Forelimb muscle (tissue), 1 donor: ENCODE data around the gene ROS1. TPM values are rescaled to one million over a fixed set of nuclear protein-coding genes. Genes with fewer than 3 reads are reported as not detected.

Experiments
- DNase-seq: peaks from one replicate; pipeline ENCODE4 v3.0.0-alpha.2; 2013; ENCODE audit warnings: low read depth
- polyA plus RNA-seq: library from polyadenylated mRNA; unstranded; fragments of 120-200 nt; gene quantifications from one replicate; pipeline ENCODE4 v1.2.1, GENCODE V29; 2013; ENCODE audit not compliant: insufficient read length

Gene ROS1
- polyA plus RNA-seq, 1 donor: 0.19 TPM

DNA sequence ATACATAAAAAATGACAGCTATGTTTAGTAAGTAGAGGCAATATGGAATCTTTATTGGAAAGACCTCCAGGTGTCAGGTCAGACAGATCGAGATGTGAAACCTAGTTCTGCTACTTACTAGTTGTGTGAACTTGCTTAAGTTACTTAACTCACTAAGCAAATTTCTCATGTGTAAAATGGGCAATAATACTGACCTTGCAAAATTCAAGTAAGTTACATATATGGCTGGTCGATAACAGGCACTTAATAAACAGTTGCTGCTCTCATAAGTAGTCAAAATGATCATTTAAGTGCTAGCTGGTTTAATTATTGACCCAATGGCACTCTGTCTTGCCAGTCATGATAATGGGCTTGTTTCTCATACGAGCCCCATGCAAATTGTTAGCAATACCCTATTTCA lies 114.4 kb downstream of the ROS1 start:
- DNase-seq: no peak

DNA sequence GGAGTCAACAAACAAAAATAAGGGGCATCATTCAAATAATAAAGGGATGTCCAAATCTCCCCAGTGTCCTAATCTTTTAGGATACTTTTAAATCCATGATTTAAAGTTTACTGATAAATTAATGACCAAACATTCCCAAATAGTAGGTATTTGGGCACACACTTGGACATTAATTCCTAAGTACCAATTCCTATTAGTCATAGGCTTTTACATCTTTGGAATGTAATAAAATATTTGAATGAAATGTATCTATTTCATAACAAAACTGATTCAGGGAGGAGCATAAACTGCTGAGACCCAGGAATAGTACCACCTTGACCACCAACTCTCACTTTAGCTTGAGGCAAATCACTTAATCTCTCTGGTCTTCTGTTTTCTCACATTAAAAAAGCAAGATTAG lies 116.1 kb downstream of the ROS1 start:
- DNase-seq: no peak

- DNase-seq: no peak
Measured at GRCh38 chr6:117309069-117309468, 116.7 kb downstream of the ROS1 start.

- no peak for DNase-seq
Measured at GRCh38 chr6:117307655-117308054, 118.1 kb downstream of the ROS1 start.

DNA sequence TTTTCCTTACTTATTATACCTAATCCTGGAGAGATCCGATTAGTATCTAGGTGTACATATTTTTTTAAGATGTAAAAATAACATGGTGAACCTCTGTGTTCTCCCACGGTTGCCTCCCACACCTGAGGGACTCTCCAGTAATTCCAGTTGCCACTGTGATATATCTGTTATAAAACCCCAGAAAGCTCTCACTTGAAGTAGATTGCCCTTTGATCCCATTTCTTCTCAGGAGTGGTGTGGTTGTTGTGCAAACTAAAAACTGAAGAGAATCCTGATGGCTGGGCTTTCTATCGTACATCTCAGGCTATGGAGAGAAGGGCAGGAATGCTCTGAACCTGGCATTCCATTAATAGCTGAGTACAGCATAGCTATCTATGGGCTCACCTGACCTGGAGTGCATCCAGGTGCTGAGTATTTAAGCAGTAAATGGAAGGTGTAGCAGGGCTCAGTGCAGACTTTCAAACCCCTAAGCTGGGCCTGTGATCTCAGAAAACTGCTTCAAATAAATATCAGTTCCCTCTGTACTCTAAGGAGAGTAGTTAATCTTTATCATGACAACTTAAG lies 119.4 kb downstream of the ROS1 start:
- DNase-seq: no peak

DNA sequence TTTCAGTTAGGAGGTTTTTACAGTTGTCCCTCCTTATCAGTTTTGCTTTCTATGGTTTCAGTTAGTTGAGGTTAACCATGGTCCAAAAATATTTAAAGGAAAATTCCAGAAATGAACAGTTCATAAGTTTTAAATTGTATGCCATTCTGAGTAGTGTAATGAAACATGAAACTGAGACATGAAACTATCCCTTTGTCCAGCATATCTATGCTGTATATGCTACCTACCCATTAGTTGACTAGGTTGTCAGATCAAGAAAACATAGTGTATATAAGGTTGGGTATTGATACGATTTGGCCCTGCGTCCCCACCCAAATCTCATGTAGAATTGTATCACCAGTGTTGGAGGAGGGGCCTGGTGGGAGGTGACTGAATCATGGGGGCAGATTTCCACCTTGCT lies 121.3 kb downstream of the ROS1 start:
- DNase-seq: no peak

GRCh38 chr6:117303323-117303722 lies 122.4 kb downstream of the ROS1 start:
- DNase-seq: no peak

- no peak for DNase-seq
Measured at GRCh38 chr6:117298941-117299340, 126.8 kb downstream of the ROS1 start.

DNA sequence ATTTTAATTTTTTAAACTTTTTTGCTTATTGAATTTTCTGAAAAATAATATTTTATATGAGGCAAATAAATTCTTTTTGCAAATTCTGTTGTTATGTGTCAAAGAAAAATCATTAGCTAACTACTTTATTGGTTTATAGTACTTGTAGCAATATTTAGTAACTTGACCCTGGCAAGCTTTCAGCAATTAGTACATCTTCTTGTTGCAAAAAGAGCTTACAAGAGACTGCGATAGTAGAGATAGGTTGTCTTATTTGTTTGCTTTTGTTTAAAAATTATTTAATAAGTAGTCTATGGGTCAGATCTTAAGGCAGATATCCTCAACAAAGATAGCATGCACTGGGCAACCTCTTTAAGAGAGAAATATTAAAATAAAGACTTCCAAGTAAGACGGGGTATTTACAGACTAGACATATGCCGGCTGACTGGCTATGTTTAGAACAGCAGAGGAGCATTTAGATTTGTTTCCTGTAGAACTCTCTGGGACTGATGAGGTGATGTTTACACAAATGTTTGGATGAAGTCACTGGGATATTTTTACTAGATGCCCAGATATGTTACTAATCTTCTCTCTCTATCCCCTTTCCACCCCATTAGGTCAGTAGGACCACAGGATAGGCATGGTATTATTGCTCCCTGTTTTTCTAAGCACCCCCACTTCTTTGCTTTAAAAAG lies 135.4 kb downstream of the ROS1 start:
- no peak for DNase-seq

- DNase-seq: no peak
Measured at GRCh38 chr6:117288083-117288715, 137.5 kb downstream of the ROS1 start.

DNA sequence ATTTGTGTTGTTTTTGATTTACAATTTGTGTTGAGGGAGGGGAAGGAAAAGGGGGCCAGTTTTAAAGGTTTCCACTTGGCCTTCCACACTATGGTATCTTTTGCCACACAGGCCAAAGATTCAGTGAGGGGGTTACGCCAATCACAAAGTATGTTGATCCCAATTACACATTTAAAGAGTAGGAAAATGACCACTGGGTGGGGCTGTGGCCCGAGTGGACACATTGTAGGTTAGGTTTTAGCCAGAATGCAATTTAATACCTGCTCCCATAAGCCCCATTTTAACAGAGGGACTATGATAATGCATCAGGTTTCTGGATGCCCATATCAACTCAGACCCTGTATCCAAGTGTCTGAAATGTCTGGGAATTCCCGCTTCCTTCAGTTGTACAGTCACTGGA lies 144.8 kb downstream of the ROS1 start:
- no peak for DNase-seq

DNA sequence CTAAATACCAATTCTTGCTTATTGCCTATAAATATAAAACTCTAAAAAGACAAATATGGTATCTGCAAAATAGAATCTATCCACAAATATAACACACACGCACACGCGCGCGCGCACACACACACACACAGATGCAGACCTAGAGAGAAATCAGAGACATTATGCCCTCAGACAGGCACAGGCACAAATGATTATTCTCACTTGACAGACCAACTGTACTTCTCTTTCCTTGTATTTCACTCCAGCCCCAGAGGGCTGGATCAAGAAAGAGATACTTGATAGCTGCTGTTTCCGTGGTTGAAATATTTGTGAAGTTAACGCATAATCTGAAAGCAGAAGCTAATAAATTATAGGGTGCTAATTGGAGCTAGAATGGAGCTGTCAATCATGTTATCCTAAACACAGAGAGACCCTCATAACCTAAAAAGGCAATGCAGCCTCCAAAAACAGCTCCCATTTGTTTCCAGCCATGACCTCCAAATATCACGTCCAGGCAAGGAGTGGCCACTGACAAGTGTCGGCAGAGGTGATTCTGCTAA lies 148.9 kb downstream of the ROS1 start:
- DNase-seq: no peak

- DNase-seq: no peak
Measured at GRCh38 chr6:117275711-117276110, 150.0 kb downstream of the ROS1 start.

DNA sequence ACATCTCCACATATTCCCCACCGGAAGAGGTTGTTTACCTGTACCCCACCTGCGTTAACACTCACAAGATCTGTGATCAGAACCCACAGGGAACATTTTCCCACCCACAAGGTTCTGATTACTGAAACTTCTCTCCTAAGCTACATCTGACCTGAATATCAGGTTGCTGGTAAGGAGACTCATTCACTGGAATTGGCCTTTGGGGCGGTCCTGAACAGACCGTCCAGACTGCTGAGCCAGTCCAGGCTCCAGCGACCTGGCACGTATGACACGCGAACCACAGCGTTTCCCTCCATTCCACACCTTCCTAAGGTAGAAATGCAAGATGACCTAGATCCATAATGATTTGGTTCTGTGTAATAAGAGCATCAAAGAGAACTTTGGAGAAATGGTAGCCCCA lies 150.5 kb downstream of the ROS1 start:
- DNase-seq: no peak

DNA sequence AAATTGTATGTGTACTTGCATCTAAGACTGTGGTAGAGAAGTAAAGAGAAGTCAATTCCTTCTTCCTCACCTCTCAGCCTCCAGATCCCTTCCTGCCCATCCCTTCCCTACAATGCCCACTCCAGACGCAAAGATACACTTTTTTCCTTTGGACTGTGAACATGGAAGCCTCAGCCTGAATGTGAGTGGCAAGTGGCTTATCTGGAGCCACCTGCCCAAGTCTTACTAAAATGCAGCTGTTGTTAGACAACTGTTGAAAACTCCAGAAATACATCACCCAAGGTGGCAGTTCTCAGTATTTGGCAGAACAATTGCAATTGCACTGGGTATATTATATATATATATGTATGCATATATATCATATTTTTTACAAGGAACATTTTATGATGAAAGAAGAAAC lies 152.9 kb downstream of the ROS1 start:
- DNase-seq: no peak

GRCh38 chr6:117272032-117272866 lies 153.5 kb downstream of the ROS1 start:
- DNase-seq: no peak

DNA sequence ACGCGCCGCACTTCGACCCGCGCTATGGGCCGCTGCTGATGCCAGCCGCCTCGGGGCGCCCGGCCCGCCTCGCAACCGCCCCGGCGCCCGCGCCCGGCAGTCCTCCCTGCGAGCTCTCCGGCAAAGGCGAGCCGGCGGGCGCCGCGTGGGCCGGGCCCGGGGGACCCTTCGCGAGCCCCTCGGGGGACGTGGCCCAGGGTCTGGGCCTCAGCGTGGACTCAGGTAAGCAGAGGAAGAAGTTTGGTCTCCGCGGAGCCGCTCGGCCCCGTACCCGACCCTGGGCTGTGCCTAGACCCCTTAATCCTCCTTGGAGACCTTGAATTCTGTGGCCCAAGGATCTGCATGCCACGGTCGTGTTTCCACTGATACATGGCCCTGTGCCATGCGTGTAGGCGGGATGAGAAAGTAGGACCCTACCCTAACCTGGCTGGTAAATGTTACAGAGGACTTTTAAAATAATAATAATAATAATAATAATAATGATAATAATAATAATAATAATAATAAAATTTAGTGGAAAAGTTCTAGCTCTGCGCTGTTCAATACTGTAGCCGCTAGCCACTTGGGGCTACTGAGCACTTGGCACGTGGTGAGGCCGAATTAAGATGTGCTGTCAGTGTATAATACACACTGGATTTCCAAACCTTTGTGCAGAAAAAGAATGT lies 154.8 kb downstream of the ROS1 start:
- DNase-seq: no peak

GRCh38 chr6:117270055-117270842 lies 155.5 kb downstream of the ROS1 start:
- DNase-seq: no peak

- no peak for DNase-seq
Measured at GRCh38 chr6:117269638-117270054, 156.1 kb downstream of the ROS1 start.

- no peak for DNase-seq
Measured at GRCh38 chr6:117268924-117269323, 156.8 kb downstream of the ROS1 start.
